Psoas muscle (tissue), 8 donors: ENCODE measurements around the gene BPIFA3. TPM values are rescaled to one million over a fixed set of nuclear protein-coding genes. Genes with fewer than 3 reads are reported as not detected.

ENCODE experiments used
- ATAC-seq, 4 donors: fragments of 200-7000 bp; cut with Tn5 transposase; one replicate each; pipeline ENCODE4 v1.9.1; 2020; ENCODE audit warnings: moderate library complexity in 3 of 4, mild to moderate bottlenecking in 2 of 4
- DNase-seq, 2 donors: peaks; one replicate each; pipeline ENCODE4 v3.0.0-alpha.2; 2020
- H3K27ac ChIP-seq: fragments of 200-600 bp; one replicate; pipeline ENCODE4 v1.8.0; 2022
- H3K27me3 ChIP-seq, 3 donors: fragments of 200-600 bp in 1 of 3; one replicate each; pipeline versions ENCODE4 v1.6.1 to v1.8.0; 2013 to 2022; ENCODE audit warnings: low read length in 2 of 3, mild to moderate bottlenecking in 2 of 3, moderate library complexity in 1 of 3; ENCODE audit not compliant: insufficient read depth in 3 of 3
- H3K36me3 ChIP-seq, 2 donors: fragments of 200-600 bp in 1 of 2; one replicate each; pipeline versions ENCODE4 v1.6.1 to v1.8.0; 2013 to 2022; ENCODE audit warnings: low read depth in 1 of 2, mild to moderate bottlenecking in 1 of 2, moderate library complexity in 1 of 2; ENCODE audit not compliant: insufficient read depth in 1 of 2
- H3K4me1 ChIP-seq: fragments of 200-600 bp; one replicate; pipeline ENCODE4 v1.8.0; 2022
- H3K4me3 ChIP-seq: fragments of 200-600 bp; one replicate; pipeline ENCODE4 v1.8.0; 2022; ENCODE audit warnings: mild to moderate bottlenecking
- H3K9me3 ChIP-seq: fragments of 200-600 bp; one replicate; pipeline ENCODE4 v1.8.0; 2022
- CTCF ChIP-seq: fragments of 200-600 bp; IDR thresholded peaks from one replicate; pipeline ENCODE4 v1.8.0; 2022; ENCODE audit warnings: antibody characterized with exemption
- WGBS, 3 donors: extraction: QIAGEN DNeasy Blood & Tissue Kit; methylation state at CpG; one replicate each; pipeline versions ENCODE4 v1.1.6 to v1.1.7; 2013; 5-methylcytosine and 5-hydroxymethylcytosine counted together
- intact Hi-C, 2 donors: fragments of 100-400 bp; cut with DNase I; formaldehyde crosslinking; loops; one replicate each; pipeline versions ENCODE4 v1.11.0 to v1.14.2; 2022
- polyA plus RNA-seq, 3 donors: library from polyadenylated mRNA; stranded (reverse); fragments of 200-250 nt; gene quantifications; one replicate each; pipeline ENCODE4 v1.2.3, GENCODE V29; 2013
- total RNA-seq, 4 donors: library from RNA; stranded (reverse); fragmentation: NEBNext Ultra II Directional in 2 of 4; extraction: Animal tissue kit (Norgen Biotek cat#: 25700) in 2 of 4; gene quantifications; one replicate each; pipeline versions ENCODE4 v1.2.1 to v1.2.4, GENCODE V29; 2021 to 2023
- donor health status: healthy with polysubstance abuse.
- donor health status: DM: no; HTN: no; CAD: no; lungs with moderate emphysema.
- donor health status: Bipolar disorder and iron deficiency.
- donor health status: healthy.
- donor health status: DM: yes; HTN: yes; CAD: no.
- donor health status: DM: no; HTN: no; CAD: no.
- donor health status: DM: no; HTN: no; CAD: no.
- donor health status: DM: yes; HTN: yes; CAD: no.

BPIFA3 gene
- total and polyA plus RNA-seq, 7 donors, result not detected

- intact Hi-C loops, result no loop called here
- ATAC-seq (no peak), DNase-seq (no peak)
- Histone ChIP-seq H3K4me1 (no peaks in the 10 kb centered on the region), H3K9me3 (no peaks in the 10 kb centered on the region), H3K27me3 (peaks cover 0 to 8% (median 0%) of the 10 kb centered on the region in 3 donors), H3K36me3 (no peaks in the 10 kb centered on the region), H3K4me3 (no peak overlapping the region), H3K27ac (no peak overlapping the region)
- no peak for TF ChIP-seq CTCF
- 66 to 74% (median 70%) methylated on average over 4 of the region's 4 CpGs for WGBS, 3 donors
These were observed 23.0 kb downstream of the BPIFA3 start for GRCh38 chr20:33239979-33240736.

- intact Hi-C loops, result no loop called here
- no peaks in the 10 kb centered on the region for H3K9me3 ChIP-seq
- H3K4me3 ChIP-seq, result no peak overlapping the region
- no peaks in the 10 kb centered on the region for H3K36me3 ChIP-seq
- ATAC-seq (no peak), DNase-seq (no peak)
- WGBS, 3 donors, result 53 to 76% (median 71%) methylated on average over 5 of the region's 5 CpGs
- no peaks in the 10 kb centered on the region for H3K4me1 ChIP-seq
- peaks cover 0 to 7% (median 0%) of the 10 kb centered on the region in 3 donors for H3K27me3 ChIP-seq
- no peak for TF ChIP-seq CTCF
- H3K27ac ChIP-seq, result no peak overlapping the region
These were observed 23.8 kb downstream of the BPIFA3 start for GRCh38 chr20:33240923-33241322.

- ATAC-seq (no peak), DNase-seq (no peak)
- Histone ChIP-seq H3K4me1 (no peaks in the 10 kb centered on the region), H3K4me3 (no peak overlapping the region), H3K36me3 (no peaks in the 10 kb centered on the region), H3K27ac (no peak overlapping the region), H3K9me3 (no peaks in the 10 kb centered on the region), H3K27me3 (peaks cover 0 to under 1% (median 0%) of the 10 kb centered on the region in 3 donors)
- no peak for TF ChIP-seq CTCF
- 53 to 59% (median 55%) methylated on average over 7 of the region's 7 CpGs for WGBS, 3 donors
- intact Hi-C loops, result no loop called here
These were observed 25.4 kb downstream of the BPIFA3 start for GRCh38 chr20:33242319-33243100.

- DNase-seq, result no peak
- WGBS, 3 donors, result 51 to 64% (median 58%) methylated on average over 3 of the region's 3 CpGs
- Histone ChIP-seq H3K27me3 (peaks cover 0 to 2% (median 0%) of the 10 kb centered on the region in 3 donors), H3K4me3 (no peak overlapping the region), H3K9me3 (no peaks in the 10 kb centered on the region), H3K4me1 (no peaks in the 10 kb centered on the region), H3K36me3 (no peaks in the 10 kb centered on the region), H3K27ac (no peak overlapping the region)
- no peak for ATAC-seq
- intact Hi-C loops, result no loop called here
- no peak for TF ChIP-seq CTCF
These were observed 28.9 kb downstream of the BPIFA3 start for GRCh38 chr20:33246077-33246476.
